GM12865 (cell line): ENCODE data around the gene KCNK7.

ENCODE experiments used
- DNase-seq: peaks from one replicate; pipeline ENCODE4 v3.0.0; 2010; ENCODE audit warnings: low read depth
- H3K4me3 ChIP-seq: 2 replicates; pipeline ENCODE4 v1.5.1; 2011; ENCODE audit warnings: mild to moderate bottlenecking, low read depth, low read length, control low read depth
- CTCF ChIP-seq: IDR thresholded peaks from 2 replicates; pipeline ENCODE4 v1.5.1; 2011; ENCODE audit warnings: low read length, control low read depth, low read depth, inconsistent platforms; ENCODE audit not compliant: insufficient read depth; ENCODE audit errors: missing control alignments

KCNK7 gene

GRCh38 chr11:65624931-65625627 lies 29.5 kb upstream of the KCNK7 start:
- no peak for TF ChIP-seq CTCF
- no peak overlapping the region for H3K4me3 ChIP-seq
- DNase-seq = no peak

GRCh38 chr11:65623852-65624616 lies 28.4 kb upstream of the KCNK7 start:
- no peak for TF ChIP-seq CTCF
- no peak for DNase-seq
- H3K4me3 ChIP-seq = no peak overlapping the region

GRCh38 chr11:65623177-65623576 lies 27.6 kb upstream of the KCNK7 start:
- H3K4me3 ChIP-seq = no peak overlapping the region
- no peak for DNase-seq
- no peak for TF ChIP-seq CTCF

- no peak for DNase-seq
- H3K4me3 ChIP-seq = no peak overlapping the region
- TF ChIP-seq CTCF = no peak
Measured at GRCh38 chr11:65622011-65622410, 26.4 kb upstream of the KCNK7 start.

GRCh38 chr11:65621460-65621859 lies 25.9 kb upstream of the KCNK7 start:
- no peak overlapping the region for H3K4me3 ChIP-seq
- no peak for TF ChIP-seq CTCF
- no peak for DNase-seq

- no peak for DNase-seq
- H3K4me3 ChIP-seq = no peak overlapping the region
- no peak for TF ChIP-seq CTCF
Measured at GRCh38 chr11:65620666-65621065, 25.1 kb upstream of the KCNK7 start.
